Prostate gland (tissue), 2 donors: Measurements from ENCODE around the gene MLLT10. TPM values are rescaled to one million over a fixed set of nuclear protein-coding genes. Genes with fewer than 3 reads are reported as not detected.

Experiments used
- DNase-seq: peaks from one replicate; pipeline ENCODE4 v3.0.0-alpha.2; 2019; ENCODE audit warnings: low spot score
- H3K27ac ChIP-seq, 2 donors: fragments of 200-600 bp; sonication (generic); 2 replicates each; pipeline ENCODE4 v1.5.1; 2017 to 2019
- H3K27me3 ChIP-seq: fragments of 200-600 bp; sonication (generic); replicated peaks from 2 replicates; pipeline ENCODE4 v1.5.1; 2019; ENCODE audit not compliant: insufficient read depth
- H3K36me3 ChIP-seq, 2 donors: fragments of 200-600 bp; sonication (generic); 1 replicate in 1 of 2; 2 replicates in 1 of 2; pipeline versions ENCODE4 v1.5.1 to v1.8.1; 2017 to 2019
- H3K4me1 ChIP-seq: fragments of 200-600 bp; sonication (generic); replicated peaks from 2 replicates; pipeline ENCODE4 v1.5.1; 2019
- H3K4me3 ChIP-seq, 2 donors: fragments of 200-600 bp; sonication (generic); 2 replicates each; pipeline ENCODE4 v1.5.1; 2017 to 2019
- H3K9me3 ChIP-seq: fragments of 200-600 bp; sonication (generic); 2 replicates; pipeline ENCODE4 v1.5.1; 2017
- POLR2A ChIP-seq: fragments of 450-650 bp; IDR thresholded peaks from one replicate; pipeline ENCODE4 v1.6.1; 2016; ENCODE audit warnings: antibody characterized with exemption, mild to moderate bottlenecking
- POLR2AphosphoS5 ChIP-seq: sonication (generic); formaldehyde crosslinking; IDR thresholded peaks from one replicate; pipeline ENCODE4 v1.6.1; 2017; ENCODE audit warnings: antibody characterized with exemption
- WGBS: methylation state at CpG from one replicate; pipeline ENCODE4 v1.1.5; 2018; 5-methylcytosine and 5-hydroxymethylcytosine counted together
- intact Hi-C: fragments of 100-400 bp; cut with DNase I; formaldehyde crosslinking; loops from one replicate; pipeline ENCODE4 v1.14.2; 2022
- total RNA-seq, 2 donors: library from RNA; depleted of rRNA; stranded (reverse); fragments of >200 nt; gene quantifications; one replicate each; pipeline ENCODE4 v1.1.0, GENCODE V29; 2016
- TF ChIP-seq, protein P1 (sequence below), 4 experiments: fragments of 200-600 bp in 2 of 4; fragments of 450-650 bp in 2 of 4; sonication (generic) in 2 of 4; IDR thresholded peaks; 1 replicate in 3 of 4; 2 replicates in 1 of 4; pipeline ENCODE4 v1.5.1; 2016 to 2019; ENCODE audit warnings: antibody characterized with exemption in 4 of 4, mild to moderate bottlenecking in 2 of 4, moderate library complexity in 2 of 4

The MLLT10 gene
- total RNA-seq, 2 donors from 2014 or later, result 31.2 to 68.3 TPM

DNA sequence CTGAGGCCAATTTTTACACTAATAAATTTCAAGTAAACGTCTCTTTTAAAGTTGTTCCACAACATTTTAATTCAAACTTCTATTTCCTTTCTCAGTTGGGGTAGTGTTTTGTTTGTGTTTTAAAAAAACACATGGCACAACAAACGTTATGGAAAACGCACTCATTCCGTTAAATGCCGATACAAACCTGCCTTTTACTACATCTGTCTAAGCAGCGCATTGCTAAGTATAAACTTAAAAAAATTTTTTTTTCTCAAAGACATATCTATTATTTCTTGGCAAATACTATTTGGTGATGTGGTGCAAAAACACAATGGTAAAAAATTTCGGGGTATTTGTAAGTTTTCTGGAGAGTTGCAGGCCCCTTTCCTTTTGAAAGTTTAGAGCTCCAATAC is 9.9 kb upstream of the MLLT10 start:
- no peaks in the 10 kb centered on the region for H3K27me3 ChIP-seq
- H3K9me3 ChIP-seq, result no peaks in the 10 kb centered on the region
- DNase-seq, result no peak
- intact Hi-C loops, result loop anchor here (10.0 kb wide), 1 partner anchor 801 kb away; the partner anchor contains the start of gene BMI1
- H3K4me1 ChIP-seq, result no peaks in the 10 kb centered on the region
- H3K4me3 ChIP-seq, result peak overlapping the region in 1 of 2 donors; percentile 72
- TF ChIP-seq POLR2AphosphoS5 (no peak), POLR2A (no peak)
- TF ChIP-seq, protein P1, sequence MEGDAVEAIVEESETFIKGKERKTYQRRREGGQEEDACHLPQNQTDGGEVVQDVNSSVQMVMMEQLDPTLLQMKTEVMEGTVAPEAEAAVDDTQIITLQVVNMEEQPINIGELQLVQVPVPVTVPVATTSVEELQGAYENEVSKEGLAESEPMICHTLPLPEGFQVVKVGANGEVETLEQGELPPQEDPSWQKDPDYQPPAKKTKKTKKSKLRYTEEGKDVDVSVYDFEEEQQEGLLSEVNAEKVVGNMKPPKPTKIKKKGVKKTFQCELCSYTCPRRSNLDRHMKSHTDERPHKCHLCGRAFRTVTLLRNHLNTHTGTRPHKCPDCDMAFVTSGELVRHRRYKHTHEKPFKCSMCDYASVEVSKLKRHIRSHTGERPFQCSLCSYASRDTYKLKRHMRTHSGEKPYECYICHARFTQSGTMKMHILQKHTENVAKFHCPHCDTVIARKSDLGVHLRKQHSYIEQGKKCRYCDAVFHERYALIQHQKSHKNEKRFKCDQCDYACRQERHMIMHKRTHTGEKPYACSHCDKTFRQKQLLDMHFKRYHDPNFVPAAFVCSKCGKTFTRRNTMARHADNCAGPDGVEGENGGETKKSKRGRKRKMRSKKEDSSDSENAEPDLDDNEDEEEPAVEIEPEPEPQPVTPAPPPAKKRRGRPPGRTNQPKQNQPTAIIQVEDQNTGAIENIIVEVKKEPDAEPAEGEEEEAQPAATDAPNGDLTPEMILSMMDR (IDR thresholded peaks at IDR 0.05), result no peak
- 48% methylated on average over 7 of the region's 7 CpGs for WGBS
- no peaks in the 10 kb centered on the region for H3K36me3 ChIP-seq
- H3K27ac ChIP-seq, result peak overlapping the region; percentile 97 to 99

DNA sequence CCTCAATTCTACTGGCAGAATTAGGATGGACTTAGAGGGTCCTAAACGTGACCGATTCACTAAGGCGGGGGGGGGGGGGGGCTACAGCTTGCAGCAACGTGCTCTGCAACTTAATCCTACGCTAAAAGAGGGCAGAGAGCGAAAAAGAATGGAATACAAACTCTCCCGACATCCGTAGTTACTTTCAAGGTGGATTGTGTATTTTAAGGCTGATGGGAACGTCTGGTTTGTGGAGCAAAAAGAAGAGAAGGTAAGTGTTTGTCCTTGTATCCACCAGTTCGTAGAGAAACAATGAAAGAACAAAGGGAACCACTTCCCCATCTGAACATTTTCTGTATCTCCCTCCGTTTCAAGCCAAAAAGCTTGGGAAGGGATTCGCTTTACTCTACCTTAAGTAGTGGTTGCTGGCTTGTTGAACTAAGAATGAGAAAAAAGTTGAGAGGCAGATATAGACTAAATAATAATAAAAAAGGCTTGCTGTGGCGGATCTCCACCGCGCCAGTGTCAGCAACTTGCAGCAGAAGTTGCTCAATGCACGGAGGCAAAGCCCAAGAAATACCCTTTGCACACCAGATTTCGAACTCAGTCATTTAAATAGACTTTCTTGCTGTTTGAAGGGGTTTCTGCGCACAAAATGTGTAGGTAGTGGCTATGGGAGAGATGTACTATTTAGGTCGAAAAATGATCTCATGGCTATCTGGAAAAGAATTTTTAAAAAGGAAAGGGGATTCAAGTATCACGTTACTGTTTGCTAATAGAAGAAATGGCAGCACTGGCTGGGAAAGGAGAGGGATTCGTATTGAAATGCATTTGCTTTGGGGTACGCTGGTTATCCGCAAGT is 9.3 kb upstream of the MLLT10 start:
- H3K27ac ChIP-seq, result peak overlapping the region; percentile 97 to 99
- H3K27me3 ChIP-seq, result no peaks in the 10 kb centered on the region
- peak overlapping the region; percentile 55 to 72 for H3K4me3 ChIP-seq
- TF ChIP-seq POLR2AphosphoS5 (no peak), POLR2A (no peak)
- TF ChIP-seq, protein P1 (IDR thresholded peaks at IDR 0.05), result no peak
- intact Hi-C loops, result loop anchor here (5.0 to 10.0 kb wide), 2 partner anchors 728 to 800 kb away; partner anchors contain the start of gene BMI1
- 5% methylated on average over 23 of the region's 23 CpGs for WGBS
- no peaks in the 10 kb centered on the region for H3K9me3 ChIP-seq
- DNase-seq, result peak; percentile 29
- H3K4me1 ChIP-seq, result no peaks in the 10 kb centered on the region
- H3K36me3 ChIP-seq, result no peaks in the 10 kb centered on the region

DNA sequence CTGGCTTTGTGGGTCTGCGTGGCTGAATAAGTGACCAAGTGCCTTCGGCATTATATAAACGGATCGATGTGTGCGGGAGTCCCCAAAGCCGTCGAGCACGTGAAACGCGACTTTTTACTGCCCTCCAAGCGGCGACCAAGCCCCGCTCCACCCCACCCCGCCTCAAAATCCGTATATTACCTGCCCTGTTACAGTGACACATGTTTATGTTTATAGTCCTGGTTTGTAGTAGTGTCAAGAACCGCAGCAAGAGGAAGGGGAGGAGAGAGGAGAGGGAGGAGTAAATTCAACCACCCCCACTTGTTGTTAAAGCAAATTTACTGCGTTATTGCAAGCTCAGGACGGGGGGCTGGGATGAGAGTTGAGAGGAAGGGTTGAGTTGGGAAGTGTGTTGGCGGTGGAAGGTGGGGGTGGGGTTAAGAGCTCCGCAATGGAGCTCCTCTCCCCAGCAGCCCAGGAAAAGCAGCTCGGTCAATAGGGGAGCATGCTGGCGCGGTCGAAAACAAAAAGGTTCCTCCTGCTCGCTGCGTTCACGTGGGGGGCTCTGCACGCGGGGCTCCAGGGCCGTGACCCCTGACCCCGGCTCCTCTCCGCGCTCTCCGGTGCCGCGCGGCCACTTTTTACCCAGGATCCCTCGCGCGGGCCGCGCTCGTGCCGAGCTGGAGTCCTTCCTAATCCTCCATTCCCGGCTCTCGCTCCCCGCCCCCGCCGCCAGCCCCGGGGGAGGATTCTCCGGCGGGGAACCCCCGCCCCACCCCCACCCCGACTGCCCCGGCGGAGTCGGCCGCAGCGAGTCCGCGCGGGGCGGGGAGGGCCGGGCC is 8.5 kb upstream of the MLLT10 start, which contains the start of gene SKIDA1:
TSS of gene SKIDA1 (minus strand) at position 316 of the 821 bp plus-strand sequence. CDS start 7,860 bp downstream, outside the sequence.
- DNase-seq, result peak; percentile 82
- intact Hi-C loops, result loop anchor here (5.0 to 10.0 kb wide), 2 partner anchors 727 to 799 kb away; partner anchors contain the start of gene BMI1
- no peaks in the 10 kb centered on the region for H3K27me3 ChIP-seq
- H3K4me1 ChIP-seq, result no peaks in the 10 kb centered on the region
- H3K9me3 ChIP-seq, result no peaks in the 10 kb centered on the region
- no peaks in the 10 kb centered on the region for H3K36me3 ChIP-seq
- TF ChIP-seq POLR2A (no peak), POLR2AphosphoS5 (peak; percentile 68)
- TF ChIP-seq, protein P1 (IDR thresholded peaks at IDR 0.05), result no peak
- peak within 1 kb of the TSS; percentile 97 to 99 for H3K27ac ChIP-seq
- WGBS, result under 1% methylated on average over 61 of the region's 64 CpGs
- peak within 1 kb of the TSS; percentile 55 to 72 for H3K4me3 ChIP-seq

DNA sequence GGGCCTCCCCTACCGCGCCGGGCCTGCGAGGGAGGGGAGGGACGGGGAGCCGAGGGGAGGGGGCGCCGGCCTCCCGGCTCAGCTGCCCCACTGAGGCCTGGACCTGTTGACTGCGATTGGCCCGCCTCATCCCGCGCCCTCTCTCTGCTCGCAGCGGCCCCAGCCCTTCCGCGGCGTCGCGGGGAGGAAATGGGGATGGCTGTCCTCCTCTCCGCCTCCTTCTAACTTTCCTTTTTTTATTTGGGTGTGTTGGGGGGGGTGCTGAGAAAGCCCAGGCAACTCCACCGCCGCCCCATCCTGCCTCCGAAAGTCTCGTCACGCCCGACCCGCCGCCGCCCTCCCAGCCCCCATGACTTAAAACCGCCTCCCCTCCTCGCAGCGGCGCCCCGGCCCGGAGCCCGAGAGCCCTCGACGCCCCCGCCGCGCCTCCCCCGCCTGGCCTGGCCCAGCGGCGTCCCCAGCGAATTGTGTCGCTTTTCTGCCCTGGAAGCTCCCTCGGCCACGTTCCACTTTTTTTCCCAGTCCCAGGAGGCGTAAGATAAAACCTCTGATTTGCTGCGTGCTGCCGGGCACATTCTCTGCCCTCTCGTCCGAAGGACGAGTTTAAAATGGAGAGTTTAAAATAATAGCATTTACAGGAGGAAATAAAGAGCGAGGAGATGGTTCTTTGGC is 7.7 kb upstream of the MLLT10 start:
- TF ChIP-seq POLR2AphosphoS5 (no peak), POLR2A (peak; percentile 28)
- TF ChIP-seq, protein P1 (IDR thresholded peaks at IDR 0.05), result no peak
- Histone ChIP-seq H3K9me3 (no peaks in the 10 kb centered on the region), H3K4me1 (no peaks in the 10 kb centered on the region), H3K36me3 (no peaks in the 10 kb centered on the region), H3K4me3 (peak overlapping the region; percentile 55 to 72), H3K27me3 (no peaks in the 10 kb centered on the region), H3K27ac (peak overlapping the region; percentile 97 to 99)
- intact Hi-C loops, result loop anchor here (5.0 to 10.0 kb wide), 2 partner anchors 726 to 798 kb away; partner anchors contain the start of gene BMI1
- WGBS, result under 1% methylated on average over 56 of the region's 56 CpGs
- peak; percentile 75 for DNase-seq
